Measurements from ENCODE around the gene TXK.
A peak's percentile ranks its signal among the peaks of the same experiment; 100 is the strongest.

TXK gene

DNA sequence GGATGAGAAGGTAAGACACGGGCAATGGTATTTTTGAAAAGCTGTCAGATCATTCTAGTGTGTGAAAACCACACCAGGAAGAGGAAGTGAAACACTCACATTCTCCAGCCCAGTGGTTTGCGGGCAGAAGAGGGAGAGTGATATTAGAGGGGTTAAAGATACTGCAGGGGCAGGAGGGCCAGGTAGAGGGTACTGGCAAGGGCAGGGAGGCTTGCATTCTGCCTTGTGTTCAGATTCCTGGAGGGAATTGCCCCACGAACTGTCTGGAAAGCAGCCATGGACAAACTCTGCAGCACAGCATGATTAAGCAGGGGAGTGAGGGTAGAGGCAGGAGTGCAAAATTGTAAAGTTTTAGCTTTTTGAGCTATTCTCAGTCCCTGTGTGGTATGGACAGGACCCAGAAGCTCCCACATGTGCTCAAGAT is 86.6 kb downstream of the TXK start:
- DNase-seq = peak; percentile 87 to 89

DNA sequence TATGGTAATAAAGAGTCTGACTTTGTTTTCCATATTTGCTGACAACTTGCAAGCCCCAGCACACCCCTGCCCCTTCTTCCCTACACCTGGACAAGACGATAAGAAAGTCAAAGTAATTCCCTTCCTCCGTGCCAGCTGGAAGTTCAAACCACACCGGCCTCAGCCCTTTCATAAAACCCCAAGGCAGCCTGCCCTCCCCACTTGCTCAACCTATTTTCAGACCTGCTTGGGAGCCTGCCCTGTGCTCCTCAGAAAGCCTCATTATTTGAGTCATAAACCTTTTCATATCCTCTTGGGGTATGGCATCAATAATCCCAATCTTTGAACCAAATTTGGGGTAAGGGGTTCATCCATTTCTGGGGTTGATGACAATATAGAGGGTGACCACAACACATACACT is 88.0 kb downstream of the TXK start:
- no peak for DNase-seq

- DNase-seq = no peak
These were observed 89.8 kb downstream of the TXK start for GRCh38 chr4:48044298-48044697.

DNA sequence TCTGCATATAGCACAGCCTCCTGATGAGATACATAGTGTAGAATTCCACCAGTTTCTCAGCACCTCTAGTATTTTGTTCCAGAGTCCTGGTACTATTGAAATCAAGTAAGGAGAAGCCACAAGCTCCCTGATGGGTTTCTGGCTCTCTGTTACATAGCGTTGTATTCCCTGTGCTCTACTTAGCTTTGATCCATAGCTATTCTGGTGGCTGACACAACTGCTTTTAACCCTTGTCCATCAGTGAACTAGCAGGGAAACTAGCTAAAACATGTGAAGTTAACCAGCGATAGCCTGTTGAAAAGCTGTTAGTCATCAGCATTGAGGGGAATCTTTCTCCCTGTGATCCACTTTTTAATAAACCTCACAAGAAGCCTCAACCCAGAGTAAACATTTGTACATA is 90.5 kb downstream of the TXK start:
- no peak for DNase-seq

DNA sequence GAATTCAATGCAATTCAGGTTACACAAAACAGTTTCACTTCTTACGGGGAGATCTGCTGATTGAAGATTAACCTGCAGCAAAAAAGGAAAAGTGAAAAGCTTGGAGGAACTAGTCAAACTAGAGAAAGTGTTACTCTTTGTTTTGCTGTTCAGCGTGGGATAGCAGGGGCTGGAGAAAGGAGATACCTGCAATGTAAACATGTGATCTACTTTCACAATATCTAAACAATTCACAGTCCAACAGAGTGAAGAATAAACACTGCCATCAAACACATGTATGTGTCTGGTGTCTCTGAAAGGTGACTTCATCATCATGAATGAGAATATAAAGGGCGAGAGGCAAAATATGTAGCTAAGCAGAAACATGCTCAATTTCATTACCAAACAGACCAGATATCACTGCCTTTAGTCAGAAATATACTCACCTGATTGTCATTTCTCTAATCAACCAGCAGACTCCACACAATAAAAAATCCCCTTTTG is 91.0 kb downstream of the TXK start:
- DNase-seq = no peak

GRCh38 chr4:48041535-48042137 is 92.4 kb downstream of the TXK start:
- DNase-seq = peak; percentile 59 to 64

DNA sequence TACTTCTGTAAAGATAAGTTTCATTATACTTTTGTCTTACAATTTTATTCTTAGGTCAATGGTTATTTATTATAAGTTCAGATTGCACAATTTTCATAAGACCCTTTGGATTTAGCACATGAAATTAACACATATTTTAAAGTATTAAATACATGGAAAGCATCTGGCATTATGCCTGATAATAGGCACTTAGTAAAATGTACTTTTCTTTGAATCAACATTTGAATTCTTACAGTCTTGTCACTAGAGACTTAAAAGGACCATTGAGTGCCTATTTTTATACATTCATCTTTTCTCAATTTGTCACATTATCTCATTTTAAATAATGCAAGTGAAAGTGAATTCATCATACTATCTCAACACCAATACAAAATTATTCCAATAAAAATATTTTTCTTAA is 94.5 kb downstream of the TXK start:
- no peak for DNase-seq

DNA sequence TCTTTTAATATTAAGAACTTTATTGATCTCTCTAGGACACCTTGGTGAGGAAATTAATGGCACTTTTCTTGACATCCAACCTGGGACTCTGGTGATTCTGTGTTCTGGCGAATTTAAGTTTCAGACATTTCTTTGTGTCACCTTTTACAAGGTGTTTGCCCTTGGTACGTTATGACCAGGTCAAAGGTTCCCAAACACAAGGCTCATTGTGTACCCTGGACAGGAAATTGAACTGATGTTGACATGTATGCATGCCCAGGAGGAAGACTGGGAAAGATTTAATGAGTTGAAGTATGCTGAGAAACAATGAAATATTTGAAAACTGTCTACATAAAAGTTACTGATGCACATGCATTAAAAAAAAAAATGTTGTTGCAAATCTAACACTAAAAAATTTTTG is 95.4 kb downstream of the TXK start:
- DNase-seq = no peak

DNA sequence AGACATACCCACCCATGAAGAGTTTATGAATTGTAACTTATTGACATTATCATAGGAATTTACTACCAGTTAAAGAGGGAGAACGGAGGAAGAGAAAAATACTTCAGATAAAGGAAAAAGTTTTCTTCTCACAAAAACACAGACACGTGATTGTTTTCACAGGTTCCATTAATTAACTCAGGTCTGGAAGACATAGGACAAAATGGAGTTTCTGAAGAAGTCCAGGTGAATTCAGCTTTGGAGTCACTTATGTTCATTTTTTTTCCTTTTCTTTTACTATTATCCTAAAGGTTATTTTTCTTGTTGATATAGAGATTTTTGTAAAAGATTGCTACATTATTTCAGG is 97.0 kb downstream of the TXK start:
- DNase-seq = no peak

GRCh38 chr4:48035952-48036351 is 98.1 kb downstream of the TXK start:
- no peak for DNase-seq

GRCh38 chr4:48033825-48034413 is 100.1 kb downstream of the TXK start:
- DNase-seq = peak; percentile 75 to 79

DNA sequence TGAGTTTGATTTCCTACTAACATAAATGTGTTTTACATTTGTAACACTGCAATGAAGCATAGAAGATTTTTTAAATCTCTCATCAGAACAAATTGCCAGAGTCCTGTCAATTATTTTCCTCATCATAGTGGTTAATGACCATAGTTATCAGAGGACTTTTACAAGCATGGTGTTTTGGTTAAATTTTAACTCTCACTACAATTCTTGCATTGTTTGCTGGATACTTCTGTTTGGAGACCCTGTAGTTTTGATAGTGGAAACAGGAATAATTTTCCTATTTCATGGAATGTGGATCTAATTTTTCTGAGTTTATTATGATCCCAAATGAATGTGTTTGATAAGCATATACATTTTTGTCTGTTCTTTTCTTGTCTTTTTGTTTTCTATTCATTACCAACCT is 100.6 kb downstream of the TXK start:
- DNase-seq = no peak

GRCh38 chr4:48032721-48033120 is 101.3 kb downstream of the TXK start:
- DNase-seq = no peak

- DNase-seq = no peak
These were observed 102.1 kb downstream of the TXK start for GRCh38 chr4:48031802-48032525.

DNA sequence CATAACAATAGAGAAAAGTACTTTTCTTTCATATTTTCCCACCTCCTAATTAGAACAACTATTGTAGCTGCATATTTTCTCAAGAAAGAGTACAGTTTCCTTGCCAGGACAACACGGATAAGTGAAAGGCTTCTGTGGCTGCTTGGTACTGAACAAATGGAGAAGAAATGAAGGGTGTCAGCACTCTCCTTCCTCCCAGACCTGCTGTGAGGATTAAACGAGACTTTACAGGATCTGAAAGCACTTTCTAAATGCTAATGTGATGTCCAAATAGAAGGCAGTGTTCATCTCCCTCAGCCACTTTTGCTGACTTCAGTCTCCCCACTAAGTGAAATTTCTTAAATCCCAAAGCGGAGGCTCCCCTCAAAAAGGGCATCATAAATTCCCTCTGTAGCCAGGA is 103.6 kb downstream of the TXK start:
- no peak for DNase-seq

GRCh38 chr4:48028696-48029095 is 105.4 kb downstream of the TXK start:
- no peak for DNase-seq

DNA sequence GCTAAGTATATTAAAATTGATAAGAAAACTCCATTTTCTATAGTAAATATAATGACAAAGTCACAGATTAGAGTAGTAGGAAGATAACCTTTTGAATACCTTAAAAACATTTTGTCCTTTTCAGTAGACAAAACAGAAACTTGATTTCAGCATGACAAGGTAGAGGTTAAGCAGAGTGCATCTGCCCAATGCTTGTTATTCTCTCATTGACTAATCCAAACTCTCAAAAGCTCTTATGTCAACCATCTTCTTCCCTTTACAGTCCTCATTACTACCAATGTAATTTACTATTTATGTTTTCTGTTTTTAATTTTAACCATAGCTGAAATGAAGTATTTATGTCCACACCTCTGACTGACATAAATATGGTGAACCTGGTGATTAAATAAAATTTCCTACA is 106.4 kb downstream of the TXK start:
- DNase-seq = no peak

DNA sequence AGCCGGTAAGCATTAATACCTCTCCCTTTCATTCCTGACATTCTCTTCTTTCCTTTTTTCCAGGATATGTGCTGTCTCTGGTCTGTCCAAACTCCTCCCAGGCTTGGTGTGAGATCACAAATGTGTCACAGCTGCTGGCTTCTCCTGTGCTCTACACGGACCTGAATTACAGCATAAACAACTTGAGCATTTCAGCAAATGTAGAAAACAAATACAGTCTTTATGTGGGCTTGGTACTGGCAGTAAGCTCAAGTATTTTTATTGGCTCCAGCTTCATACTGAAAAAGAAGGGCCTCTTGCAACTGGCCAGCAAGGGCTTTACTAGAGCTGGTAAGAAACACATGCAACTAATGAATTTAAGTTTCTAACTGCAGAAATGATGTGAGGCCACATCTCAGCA is 109.0 kb downstream of the TXK start:
- DNase-seq = no peak

- DNase-seq = no peak
These were observed 109.5 kb downstream of the TXK start for GRCh38 chr4:48024522-48024921.

DNA sequence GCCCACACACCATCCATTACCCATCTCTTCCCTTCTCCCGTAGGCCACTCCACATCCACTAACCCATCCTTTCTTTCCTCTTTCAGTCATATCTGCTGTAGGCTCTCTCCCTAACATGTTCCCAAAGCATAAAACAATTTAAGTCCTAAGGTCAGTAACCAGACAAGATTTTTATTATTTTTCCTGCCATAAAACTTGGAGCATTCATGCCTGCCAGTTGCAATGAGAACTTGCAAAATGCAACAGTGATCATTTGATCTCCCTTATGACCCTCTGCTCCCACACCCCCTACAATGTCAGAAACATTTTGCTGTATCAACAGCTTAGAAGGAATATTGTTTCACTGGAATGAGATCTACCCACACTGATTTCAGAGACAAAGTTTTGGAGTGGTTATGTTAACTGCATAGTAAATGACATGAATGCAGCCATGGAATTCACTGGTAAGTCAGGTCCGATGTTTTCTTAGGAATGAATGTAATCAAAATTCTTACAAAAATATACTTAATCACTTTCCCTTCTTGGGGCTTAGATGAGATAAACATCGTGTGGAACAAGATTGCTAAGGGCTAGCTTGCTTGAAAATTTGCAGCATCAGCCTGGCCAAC is 111.8 kb downstream of the TXK start:
- no peak for DNase-seq

- no peak for DNase-seq
These were observed 113.0 kb downstream of the TXK start for GRCh38 chr4:48021100-48021499.

GRCh38 chr4:48018112-48018511 is 115.9 kb downstream of the TXK start:
- no peak for DNase-seq

DNA sequence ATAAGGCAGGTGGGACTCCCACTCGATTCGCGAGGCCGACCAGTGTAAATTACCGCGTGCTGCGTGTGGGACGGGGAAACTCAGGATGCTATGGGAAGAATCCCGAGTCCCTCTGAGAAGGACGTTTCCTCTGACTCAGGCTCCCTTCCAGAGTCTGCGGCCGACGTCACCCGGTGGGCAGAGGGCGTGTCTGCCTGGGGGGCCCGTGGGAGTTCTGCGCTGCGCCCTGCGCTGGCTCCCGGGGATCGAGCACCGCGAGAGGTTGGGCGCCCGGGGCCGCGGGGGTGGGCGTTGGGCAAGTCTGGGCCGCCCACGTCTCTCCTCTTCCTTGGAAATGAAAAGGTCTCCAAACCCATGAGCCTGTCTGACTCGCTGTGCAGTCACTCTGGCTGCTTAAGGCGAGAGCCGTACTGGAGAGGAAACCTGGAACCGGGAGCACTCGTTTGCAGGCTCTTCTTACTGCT is 116.9 kb downstream of the TXK start:
- DNase-seq = peak; percentile 72 to 77
